ENCODE measurements around the gene CCDC85C.

Gene CCDC85C

DNA sequence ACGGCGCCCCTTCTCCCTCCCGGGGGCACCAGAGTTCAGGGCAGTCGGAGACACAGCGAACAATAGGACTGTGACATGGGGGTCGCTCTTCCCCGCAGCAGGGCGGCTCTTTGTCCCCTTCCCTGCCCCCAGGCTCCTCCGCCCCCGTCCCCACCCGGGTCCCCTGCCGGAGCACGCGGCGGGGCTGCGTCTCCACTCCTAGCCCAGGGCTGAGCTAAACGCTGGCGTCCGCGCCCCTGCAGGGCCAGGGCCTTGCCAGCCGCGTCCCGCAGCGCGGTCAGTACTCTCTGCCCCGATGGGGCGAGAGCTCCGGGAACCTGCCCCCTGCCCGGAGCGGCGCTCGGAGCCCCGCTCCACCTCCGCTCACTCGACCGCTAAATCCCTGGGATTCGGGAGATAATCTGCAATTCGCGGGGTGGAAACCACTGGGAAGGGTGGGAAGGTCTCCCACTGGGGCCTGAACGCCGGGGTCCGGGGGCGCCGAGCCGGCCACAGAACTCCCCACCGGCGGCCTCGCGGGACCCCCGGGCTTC, 825 bp upstream of the CCDC85C start:
- DNase-seq, result no peak

DNA sequence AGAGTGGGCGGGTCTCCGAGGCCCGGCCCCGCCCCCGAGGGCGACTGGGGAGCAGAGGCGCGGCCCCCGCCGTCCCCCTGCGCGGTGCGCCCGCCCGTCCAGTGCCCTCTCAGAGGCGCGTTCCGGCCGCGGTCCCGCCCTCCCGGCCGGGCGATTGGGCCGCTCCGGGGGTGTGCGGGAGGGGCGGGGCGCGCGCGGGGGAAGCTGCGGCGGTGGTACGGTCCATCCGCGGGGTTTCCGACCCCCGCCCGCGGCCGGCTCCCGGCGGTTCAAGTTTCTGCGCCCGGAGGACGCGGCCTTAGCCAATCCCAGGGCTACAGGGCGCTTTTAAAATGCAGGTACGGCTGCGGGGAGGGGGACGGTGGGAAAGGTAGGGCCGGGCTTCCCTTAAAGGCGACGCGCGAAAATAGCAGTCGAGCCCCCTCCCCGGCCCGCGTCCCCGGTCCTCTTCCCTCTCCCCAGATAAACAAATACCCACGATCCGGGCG, 315 bp upstream of the CCDC85C start:
- peak; percentile 95 for DNase-seq

DNA sequence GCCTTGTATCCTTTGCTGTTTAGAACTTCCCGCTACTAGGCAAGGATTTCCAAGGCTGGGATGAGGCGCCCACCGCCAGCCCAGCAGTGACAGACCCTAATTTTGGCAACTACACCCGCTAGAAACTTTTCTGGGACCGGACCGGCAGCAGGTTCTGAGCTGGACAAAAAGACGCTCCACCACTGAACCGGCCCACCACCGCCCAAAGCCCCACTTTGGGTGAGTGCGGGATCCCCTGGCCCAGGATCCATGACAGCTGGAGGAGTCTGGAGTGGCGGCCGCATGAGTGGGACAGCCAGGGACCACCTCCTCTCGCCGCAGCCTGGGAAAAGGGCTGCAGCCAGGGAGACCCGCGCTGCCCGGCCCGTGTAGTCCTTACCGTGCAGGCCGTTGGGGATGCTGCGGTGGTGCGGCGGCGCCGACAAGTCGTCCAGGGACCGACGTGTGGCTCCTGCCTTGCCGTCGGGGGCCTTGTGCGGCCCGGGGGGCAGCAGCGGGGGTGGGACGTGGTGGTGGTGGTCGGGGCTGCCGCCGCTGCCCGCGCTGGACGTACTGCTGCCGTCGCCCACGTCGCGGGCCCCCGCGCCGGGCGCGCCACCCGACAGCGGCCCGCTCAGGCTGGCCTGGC, 1.1 kb downstream of the CCDC85C start:
- DNase-seq, result no peak

DNA sequence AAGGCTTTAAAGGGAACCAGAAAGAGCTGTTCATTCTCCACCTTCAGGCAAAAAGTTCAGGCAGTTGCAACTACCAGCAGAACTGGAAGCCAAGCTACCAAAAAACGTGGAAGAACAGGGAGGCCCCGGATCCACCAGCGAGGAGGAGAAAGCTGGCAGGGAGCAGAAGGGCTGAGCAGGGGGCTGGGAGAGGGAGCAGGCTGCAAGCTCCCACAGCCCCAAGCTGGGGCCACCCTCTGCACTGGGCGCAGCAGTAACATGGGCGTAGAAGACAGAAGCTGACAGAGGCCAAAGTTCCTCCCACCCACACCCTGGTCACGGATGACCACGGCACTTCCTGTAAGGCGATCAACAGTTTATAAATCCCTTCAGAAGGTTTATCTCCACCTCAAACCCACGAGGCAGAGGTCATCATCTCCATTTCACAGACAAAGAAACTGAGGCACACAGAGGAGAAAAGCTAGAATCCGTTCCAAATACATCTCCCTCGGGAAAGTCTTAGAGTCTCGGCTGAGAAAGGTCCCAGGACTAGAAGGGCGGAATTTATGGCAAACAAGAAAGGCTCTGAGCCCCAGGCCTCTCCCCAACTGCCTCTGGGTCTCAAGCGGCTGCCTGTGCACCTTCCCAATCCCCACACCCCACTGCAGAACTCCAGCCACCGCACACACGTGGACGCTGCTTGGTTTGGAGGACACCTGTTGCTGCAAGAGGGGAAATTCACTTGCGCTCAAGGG, 1.8 kb downstream of the CCDC85C start:
- no peak for DNase-seq

DNA sequence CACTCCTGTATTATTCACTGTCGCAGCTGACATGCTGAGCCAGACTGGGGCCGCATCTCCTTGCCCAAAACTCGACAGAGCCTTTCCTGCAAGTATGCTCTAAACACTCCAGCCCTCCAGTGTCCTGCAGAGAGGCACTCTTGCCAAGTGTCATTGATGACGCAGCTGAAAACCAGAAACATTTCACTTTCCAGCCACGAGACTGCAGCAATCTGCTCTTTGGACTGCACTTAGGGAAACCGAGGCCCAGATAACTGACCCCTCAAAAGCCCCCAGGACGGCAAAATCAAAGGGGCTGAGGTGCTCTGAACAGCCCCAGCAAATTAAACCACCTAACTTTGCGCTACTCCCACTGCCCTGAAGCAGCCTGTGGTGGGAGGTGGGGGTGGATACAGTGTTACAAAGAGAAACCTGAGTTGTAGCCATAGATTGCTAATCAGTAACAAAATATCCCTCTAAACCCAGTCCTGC, 2.6 kb downstream of the CCDC85C start:
- no peak for DNase-seq

DNA sequence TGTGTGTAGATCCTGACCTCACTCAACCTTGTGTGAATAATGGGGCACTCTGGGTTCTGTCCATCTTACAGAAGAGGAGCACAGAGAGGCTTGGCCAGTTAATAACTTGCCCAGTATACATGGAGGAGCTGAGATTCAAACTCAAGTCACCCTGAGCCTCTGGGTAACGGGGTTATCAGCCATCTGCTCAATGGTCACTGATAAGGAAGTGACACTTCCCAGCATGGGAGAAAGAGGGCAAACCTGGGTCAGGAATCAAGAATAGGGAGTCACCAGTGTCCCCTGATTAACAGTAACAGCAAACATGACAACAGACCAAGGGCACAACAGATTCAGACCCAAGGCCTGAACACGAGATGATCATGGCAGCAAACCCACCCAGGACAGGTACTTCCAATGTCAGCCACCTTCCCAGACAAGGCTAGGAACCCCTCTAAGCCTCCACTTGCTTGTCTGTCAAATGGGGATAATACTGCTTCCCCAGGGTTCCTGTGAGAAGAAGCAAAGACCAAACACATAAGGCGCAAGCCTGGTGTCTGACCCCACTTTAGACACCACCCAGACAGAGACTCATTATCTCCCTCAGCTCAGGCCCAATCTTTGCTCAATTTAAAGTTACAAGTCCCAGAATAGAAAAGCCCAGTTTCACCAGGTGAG, 3.6 kb downstream of the CCDC85C start:
- DNase-seq, result no peak

DNA sequence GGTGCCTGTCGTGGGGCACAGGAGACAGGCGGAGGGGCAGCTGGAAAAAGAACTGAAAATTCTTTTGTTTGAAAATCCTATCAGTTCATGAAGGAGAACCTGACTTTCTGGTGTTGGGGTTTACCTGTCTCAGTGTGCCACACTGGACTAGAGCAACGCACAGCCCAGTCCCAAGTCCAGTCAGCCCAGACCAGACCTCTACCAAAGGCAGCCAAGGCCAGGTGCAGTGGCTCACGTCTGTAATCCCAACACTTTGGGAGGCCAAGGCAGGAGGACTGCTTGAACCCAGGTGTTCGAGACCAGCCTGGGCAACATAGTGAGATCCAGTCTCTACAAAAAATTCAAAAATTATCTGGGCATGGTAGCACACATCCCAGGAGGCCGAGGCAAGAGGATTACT, 4.6 kb downstream of the CCDC85C start:
- DNase-seq, result no peak

DNA sequence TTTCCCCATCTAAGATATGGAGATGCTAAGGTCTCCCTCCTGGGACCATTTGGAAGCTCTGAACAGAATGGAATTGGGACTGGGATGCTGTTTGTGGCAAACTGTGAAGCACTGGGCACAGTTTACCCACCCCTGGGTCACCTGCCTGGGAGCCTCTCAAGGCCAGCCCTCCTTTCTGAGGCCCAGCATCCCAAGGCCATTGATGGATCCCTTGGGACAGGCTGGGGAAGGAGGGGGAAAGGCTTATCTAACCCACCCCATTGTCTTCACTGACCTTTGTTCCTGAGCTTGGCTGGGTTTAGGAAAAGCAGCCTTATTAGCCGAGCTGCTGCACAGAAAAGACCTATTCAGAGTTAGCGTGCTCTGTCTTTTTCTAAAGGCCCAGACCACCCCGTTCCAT, 5.2 kb downstream of the CCDC85C start:
- no peak for DNase-seq

DNA sequence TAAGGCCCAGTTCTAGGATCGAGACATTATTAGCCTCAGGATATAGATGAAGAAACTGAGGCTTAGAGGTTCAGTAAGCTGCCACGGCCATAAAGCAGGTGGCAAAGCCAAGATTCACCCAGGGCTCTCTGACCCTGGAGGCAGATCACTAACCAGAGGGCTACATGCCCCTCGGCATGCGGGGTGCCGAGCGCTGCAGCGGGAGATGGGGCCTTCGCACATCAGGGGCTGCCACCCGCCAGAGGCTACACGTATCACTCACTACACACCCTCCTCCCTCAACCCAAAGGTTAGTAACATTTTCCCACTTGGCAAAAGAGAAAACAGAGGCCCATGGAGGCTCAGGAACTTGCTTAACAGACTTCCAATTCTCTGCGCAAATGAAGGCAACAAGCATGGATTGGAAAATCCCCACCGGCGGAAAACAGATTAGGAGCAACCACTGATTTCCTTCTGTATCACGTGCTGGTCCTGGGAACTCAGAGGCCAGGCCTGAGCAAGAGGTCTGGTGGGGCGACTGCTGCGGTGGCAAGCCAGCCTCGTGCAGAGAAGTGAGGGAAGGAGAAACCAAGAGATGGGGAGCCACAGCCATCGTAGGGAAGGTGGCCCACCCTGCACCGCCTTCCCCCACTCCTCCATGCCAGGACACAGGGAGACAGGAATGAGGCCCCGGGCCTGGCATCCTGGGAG, 6.0 kb downstream of the CCDC85C start:
- DNase-seq, result no peak

DNA sequence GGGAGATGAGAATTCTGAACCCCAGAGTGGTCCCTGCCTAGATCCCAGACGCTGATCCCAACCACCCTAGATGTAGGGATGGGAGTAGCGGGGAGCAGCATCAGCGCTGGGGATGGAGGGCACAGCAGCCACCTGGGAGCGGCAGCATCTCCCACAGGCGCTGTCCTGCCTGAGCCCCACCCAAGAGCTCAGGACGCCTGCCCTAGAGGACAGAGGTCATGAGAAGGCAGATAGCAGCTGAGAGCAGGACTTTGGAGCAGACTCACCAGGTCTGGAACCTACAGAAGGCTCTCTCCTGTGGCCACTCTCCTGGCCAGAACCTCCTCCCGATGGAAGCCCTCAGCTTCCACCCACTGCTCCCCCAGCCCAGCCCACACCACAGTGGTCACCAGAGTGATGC, 7.2 kb downstream of the CCDC85C start:
- no peak for DNase-seq

DNA sequence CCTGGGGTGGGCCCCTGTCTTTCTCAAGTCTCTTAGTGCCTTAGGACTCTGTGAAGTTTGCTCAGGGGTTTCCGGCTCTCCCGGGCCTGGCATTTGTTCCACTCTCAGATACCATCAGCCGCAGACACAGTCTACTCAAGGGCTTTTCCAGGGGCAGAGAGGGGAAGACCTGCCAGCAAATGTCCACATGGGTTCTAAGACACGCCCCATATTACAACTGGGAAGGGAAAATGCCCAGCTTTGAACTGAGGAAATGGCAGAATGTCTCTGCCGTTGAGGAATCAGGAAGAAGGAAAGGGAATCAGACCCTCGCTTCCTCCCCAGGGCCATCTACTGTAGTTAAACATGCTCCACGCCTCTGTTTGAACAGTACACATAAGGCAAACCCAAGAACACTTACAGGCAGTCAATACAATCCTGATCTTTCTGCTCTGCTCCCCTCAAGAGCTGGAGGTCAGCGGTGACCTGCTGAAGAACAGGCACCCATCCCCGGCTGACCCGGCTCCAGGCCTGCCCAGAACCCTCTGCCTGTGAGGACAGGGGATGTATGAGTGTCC, 7.9 kb downstream of the CCDC85C start:
- DNase-seq, result no peak

DNA sequence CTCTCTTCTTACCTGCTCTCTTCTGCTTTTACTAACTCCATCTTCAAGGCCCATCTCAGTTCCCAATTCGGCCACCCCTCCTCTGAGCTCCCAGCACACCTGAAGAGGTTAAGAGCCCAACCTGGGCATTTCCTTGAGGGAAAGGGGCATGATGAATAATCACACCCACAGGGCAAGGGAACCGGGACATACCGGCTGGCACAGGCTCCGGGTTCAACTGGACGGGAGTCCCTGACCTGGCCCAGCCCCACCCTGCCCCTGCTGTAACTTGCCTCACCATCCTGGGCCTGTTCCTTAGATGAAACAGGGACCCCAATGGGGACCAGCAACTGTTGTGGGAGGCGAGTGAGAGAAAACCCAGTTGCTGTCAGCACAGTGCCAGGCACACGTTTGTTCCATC, 8.5 kb downstream of the CCDC85C start:
- no peak for DNase-seq

DNA sequence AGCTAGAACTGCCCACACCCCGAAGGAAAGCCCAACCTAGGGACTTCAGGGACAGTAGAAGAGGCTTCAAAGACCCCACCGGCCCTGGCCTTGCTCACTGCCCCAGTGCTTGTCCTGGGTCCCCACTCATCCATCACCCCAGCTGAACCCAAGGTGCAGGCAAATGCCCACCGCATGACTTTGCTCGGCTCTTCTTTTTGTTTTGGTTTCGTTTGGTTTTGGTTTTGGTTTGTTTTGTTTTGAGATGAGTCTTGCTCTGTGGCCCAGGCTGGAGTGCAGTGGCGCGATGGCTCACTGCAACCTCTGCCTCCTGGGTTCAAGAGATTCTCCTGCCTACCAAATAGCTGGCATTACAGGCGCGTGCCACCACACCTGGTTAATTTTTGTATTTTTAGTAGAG, 9.0 kb downstream of the CCDC85C start:
- DNase-seq, result peak; percentile 20

DNA sequence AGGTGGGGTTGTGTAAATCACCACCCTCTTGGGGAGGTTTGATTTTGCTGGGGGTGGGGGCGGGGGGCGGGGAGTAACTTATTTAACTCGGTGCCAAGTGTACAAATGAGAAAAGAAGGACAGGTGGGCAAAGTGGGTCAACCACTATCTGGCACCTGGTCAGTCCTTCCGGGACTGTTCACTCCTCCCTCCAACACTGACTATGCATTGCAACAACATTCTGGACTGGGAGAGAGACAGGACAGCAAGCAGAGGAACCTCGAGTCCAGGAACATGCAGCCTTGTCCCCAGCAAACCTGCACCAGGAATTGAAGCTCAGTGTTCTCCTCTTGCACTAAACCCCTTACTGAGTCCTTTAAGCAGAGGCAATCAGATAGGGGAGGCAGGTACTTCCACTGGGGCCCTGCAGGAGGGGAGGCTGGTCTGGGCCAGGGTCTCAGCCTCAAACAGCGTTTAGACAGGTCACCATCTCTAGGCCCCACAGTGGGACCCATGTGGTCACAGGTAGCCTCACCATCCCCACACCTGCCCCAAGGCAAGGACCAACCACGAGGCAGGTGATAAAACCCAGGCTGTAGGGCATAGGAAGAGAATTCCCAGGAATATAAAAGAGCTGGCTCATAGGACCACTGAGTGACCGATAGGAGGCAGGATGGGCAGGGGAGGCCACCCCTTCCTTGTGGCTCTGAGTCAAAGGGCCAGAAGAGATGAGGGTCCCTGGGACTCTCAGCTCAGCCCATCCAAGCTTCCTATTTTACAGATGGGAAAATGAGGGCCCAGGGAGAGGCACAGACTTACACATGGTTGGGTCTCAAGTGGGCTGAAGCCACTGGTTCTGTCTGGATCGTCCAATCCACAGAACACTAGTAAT, 9.8 kb downstream of the CCDC85C start:
- DNase-seq, result no peak

DNA sequence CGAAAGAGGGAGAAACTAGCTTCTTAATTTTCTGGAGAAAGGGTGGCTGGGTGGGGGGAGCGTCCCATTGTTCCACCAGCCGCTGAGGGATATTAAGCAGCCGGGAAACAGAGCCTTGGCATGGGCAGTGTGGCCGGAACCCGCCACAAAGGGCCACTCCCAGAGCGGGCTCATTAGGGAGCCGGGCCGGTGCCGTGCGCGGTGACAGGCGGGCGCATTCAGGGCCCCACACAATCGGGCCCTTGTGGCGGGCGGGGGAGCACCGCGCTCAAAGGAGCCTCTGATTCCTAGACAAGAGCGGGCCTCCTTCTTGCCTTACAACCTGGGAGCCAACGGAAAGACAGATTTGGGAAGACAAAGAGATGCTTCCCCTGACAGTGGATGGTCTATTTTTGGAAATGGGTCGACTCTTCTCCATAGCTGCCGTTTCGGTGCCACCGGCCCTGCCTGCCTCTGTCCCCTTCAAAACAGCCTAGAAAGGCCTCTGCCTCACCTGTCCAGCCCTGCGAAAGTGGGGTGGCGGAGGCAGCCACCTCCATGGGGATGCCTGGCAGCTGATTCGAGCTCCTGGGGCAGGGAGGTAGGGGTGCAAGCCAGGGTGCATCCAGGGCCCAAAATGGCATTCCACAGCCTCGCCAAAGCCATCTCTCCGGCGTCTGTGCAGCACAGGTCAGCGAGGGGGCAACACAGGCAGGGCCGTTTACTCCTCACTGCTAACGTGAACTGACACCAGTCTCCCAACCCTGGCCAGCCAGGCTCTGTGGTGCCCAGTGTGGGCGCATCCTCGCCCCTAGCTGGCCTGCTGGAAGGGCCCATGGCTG, 10.9 kb downstream of the CCDC85C start:
- no peak for DNase-seq

DNA sequence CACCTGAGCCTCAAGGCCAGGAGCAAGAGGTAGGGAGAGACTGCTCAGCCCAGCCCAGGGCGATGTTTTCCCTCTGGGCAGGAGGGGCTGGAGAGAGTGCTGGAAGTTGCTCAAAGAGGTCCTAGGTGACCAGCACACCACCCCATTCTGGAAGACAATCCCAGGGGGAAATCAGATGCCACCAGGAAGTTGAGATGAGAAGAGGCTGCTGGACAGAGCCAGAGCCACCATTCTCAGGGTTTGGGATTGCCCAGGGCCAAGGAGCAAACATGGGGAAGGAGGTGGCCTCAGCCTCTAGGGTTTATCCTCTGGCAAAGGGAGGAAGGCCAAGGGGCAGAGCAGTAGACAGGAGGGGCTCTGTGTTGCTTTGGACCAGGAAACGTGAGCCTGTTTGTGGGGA, 11.6 kb downstream of the CCDC85C start:
- DNase-seq, result no peak

DNA sequence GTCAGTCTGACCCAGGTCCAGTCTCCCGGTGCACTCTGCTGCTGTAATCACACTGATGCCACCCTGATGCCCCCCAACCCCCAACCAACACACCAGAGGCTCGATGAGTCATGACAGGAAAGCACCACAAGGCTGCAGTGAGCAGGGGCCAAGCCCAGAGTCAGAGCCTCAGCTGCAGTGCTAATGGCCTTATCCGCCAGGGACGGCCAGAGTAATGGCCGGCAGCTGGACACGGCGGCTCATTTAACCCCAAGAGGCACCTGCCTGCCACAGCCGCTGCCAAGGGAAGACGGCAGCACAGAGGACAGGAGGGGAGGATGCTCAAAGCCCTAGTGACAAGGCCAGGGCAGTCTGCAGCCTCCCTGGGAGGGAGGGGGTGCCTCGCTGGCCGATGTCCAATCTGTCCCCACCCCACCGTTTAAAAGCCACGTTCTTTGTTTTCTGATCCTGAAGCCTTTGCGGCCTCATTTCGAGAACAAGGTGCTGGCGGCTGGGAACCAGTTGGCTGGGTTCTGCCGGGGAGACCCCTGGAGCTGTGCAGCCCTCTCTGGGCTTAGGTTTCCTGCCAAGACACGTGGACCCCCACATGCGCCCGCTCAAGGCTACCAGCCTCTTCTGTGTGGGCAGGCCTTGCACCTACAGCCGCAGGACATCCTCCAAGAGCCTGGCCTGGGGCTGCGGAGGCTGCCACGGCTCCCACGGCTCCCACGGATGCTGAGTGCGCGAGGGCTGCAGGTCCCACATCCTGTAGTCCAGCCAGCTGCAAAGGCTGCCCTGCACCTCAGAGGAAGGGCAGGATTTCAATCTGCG, 13.1 kb downstream of the CCDC85C start:
- DNase-seq, result no peak

DNA sequence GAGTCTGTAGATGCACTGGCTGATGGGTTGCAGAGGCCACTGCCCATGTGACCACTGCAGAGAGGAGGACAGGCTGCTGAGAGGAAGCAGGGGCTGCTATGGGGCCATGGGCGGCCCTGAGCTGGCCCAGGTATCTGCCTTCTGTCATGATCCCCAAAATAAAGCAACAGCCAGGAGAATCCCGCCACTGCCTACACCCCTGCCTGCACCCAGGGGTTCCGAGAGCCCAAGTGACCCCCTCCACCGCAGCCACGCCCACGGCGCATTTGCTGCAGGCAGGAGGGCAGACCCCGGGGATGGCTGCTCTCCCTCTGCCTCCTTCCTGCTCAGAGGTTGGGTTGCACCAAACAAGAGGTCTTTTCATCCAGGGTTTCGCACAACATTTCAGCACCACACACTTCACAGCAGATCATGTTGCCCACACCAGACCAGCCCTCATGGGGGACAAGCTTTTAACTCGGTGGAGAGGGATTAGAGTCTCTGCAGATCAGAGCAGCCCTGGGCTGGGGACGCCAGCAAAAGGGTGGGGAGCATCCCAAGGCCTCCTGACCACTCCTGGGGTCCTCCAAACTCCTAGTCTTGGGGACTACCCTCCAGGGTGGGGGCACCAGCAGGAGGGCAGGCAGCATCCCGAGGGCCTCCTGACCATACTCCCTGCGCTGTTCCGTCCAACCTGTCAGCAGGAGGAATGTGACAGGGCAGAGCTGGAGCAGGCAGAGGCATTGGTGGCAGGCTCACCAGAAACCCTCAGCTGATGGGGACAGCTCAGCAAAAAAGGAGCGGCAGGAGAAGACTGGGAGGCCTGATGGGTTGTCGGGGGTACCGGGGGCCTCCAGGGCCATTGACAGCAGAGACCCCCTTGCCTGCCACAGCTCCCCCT, 14.1 kb downstream of the CCDC85C start:
- no peak for DNase-seq

DNA sequence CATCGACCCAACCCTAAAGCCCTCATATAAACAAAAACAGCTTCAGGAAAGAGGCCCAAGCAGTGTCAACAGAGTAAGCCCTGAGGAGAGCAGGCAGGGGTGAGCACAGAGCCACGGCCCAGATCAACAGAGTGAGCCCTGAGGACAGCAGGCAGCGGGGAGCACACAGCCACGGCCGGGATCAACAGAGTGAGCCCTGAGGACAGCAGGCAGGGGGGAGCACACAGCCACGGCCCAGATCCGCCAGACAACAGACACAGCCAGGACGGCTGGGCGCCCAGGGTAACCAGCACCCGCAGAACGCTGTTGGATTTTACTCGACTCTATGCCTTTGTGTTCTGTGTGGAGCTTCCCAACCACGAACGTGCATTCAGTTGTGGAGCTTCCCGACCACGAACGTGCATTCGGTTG, 15.0 kb downstream of the CCDC85C start:
- DNase-seq, result no peak

Measured in activated effector memory CD4-positive, alpha-beta T cell treated with Interleukin-2 at 50 U/mL for 16 hours (primary cell).